ENCODE measurements around the gene PKP3.

Gene PKP3

DNA sequence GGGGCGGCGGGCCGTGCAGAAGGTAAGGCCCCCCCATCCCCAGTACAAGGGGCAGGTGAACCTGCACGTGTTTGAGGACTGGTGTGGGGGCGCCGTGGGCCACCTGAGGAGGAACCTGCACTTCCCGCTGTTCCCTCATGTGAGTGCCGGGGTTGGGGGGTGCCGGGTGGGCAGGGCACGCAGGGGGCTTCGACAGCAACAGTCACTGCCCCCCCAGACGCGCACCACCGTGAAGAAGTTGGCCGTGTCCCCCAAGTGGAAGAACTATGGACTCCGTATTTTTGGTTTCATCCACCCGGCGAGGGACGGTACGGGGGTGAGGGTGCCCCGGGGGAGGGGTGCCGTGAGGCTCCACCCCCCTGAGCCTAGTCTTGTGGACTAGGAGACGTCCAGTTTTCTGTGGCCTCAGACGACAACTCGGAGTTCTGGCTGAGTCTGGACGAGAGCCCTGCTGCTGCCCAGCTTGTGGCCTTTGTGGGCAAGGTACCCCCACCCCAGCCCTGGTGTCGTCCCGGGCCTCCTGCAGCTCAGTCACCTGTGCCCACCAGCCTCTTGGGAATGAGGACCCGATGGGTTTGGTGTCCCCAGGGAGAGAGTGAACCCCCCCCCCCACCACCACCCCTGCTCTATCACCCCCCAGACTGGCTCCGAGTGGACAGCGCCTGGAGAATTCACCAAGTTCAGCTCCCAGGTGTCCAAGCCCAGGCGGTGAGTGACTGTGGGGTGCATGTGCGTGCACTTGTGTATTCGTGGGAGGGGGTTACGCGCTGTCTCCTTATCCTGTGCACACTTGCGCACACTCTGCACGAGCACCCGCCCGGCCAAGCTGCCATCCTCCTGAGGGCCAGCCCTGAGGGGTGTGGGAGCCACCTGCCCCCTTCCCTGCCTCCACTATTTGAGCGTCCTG lies 20.9 kb upstream of the PKP3 start:
- Histone ChIP-seq H3K36me3 (ENCODE audit: control insufficient read depth in 2 of 2, insufficient read depth in 2 of 2, low read length in 2 of 2) (no peaks in the 10 kb centered on the region), H3K27me3 (ENCODE audit: control insufficient read depth in 1 of 2, insufficient read depth in 2 of 2, low read length in 2 of 2) (peaks cover 14 to 15% of the 10 kb centered on the region in 2 donors), H3K9ac (ENCODE audit: low read length in 2 of 2) (no peak overlapping the region), H3K4me1 (ENCODE audit: control insufficient read depth, insufficient read depth, low read length) (peaks cover 13% of the 10 kb centered on the region), H3K9me3 (ENCODE audit: control insufficient read depth in 2 of 2, low read length in 2 of 2) (no peaks in the 10 kb centered on the region), H3K27ac (ENCODE audit: low read length) (no peak overlapping the region), H3K4me3 (ENCODE audit: low read length in 2 of 2) (no peak overlapping the region)

DNA sequence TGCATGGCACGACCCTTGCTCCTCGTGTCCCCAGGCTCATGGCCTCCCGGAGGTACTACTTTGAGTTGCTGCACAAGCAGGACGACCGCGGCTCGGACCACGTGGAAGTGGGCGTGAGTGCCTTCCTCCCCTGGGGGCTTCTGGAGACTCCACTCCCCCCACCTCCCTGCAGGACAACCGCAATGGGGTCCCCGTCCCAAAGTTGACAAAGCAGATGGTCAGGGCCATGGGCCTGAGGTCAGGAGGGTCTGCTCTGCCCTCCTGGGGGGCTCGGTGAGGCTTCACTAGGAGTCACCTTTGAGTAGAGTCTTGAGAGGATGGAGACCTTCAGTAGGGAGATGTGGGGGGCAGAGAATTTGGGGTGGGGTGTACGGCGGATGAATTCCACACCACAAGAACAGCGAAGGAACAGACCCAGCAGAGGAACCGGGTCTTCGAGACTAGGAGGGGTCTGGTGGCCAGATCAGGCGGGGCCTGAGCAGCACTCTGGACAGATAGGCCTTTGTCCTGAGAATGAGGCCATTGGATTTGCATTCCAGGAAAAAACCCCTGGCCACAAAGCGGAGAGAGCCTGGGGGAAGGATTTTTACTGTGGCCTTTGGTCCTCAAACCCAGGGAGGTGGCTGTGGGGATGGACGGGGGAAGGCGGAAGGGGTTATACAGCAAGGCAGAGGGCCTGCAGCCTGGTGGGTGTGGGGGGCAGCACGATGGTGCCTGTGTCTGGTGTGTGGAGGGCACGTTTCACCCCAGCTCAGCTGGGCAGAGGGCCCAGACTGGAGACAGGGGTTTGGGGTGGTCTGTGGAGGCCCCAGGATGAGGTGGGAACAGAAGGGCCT lies 20.1 kb upstream of the PKP3 start:
- Histone ChIP-seq H3K9me3 (ENCODE audit: control insufficient read depth in 2 of 2, low read length in 2 of 2) (no peaks in the 10 kb centered on the region), H3K27ac (ENCODE audit: low read length) (no peak overlapping the region), H3K4me1 (ENCODE audit: control insufficient read depth, insufficient read depth, low read length) (peaks cover 7% of the 10 kb centered on the region), H3K4me3 (ENCODE audit: low read length in 2 of 2) (no peak overlapping the region), H3K36me3 (ENCODE audit: control insufficient read depth in 2 of 2, insufficient read depth in 2 of 2, low read length in 2 of 2) (no peaks in the 10 kb centered on the region), H3K9ac (ENCODE audit: low read length in 2 of 2) (no peak overlapping the region), H3K27me3 (ENCODE audit: control insufficient read depth in 1 of 2, insufficient read depth in 2 of 2, low read length in 2 of 2) (peaks cover 7 to 8% of the 10 kb centered on the region in 2 donors)

DNA sequence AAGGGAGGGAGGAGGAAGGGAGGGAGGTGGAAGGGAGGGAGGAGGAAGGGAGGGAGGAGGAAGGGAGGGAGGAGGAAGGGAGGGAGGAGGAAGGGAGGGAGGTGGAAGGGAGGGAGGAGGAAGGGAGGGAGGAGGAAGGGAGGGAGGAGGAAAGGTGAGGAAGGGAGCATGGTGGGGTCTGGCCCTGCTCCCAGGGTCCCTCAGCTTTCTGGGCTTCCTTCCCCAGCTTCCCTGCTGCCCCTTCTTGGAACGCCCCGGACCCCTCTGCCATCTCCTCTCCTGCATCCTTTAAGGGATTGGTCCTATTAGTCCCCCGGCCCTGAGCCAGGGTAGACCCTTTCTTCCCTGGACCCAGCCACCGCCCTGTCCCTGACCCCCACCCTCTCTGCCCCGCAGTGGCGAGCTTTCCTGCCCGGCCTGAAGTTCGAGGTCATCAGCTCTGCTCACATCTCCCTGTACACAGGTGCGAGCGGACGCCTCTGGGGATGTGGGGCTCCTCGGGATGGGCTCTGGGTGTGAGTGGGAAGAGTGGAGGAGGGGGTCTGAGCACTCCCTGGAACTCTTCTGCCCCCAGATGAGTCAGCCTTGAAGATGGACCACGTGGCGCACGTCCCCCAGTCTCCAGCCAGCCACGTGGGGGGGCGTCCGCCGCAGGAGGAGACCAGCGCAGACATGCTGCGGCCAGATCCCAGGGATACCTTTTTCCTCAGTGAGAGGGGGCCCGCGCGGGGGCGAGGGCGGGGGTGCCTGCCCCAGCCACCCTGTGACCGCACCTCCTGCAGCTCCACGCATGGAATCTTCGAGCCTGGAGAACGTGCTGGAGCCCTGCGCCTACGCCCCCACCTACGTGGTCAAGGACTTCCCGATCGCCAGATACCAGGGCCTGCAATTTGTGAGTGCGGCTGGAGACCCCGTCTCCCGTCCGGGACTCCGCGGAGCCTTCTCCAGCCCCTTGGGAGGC lies 18.7 kb upstream of the PKP3 start:
- H3K27me3 ChIP-seq (ENCODE audit: control insufficient read depth in 1 of 2, insufficient read depth in 2 of 2, low read length in 2 of 2) = peaks cover 4% of the 10 kb centered on the region in 2 donors

DNA sequence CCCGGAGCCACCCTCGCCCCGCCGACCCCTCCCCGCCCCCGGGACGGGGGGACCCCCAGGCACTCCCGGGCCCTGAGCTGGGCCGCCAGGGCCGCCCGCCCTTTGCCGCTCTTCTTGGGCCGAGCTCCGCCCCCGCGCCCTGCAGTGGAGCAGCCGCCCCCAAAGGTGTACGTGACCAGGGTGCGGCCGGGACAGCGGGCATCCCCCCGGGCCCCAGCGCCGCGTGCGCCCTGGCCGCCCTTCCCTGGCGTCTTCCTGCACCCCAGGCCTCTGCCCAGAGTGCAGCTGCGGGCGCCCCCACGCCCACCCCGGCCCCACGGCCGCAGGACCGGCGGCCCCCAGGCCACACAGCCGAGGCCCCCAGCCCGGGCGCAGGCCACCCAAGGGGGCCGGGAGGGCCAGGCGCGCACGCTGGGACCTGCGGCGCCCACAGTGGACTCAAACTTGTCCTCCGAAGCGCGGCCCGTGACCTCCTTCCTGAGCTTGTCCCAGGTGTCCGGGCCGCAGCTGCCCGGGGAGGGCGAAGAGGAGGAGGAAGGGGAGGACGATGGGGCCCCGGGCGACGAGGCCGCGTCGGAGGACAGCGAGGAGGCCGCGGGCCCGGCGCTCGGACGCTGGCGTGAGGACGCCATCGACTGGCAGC lies 17.4 kb upstream of the PKP3 start:
- no peak overlapping the region for H3K9ac ChIP-seq (ENCODE audit: low read length in 2 of 2)
- H3K4me3 ChIP-seq (ENCODE audit: low read length in 2 of 2) = no peak overlapping the region
- no peak overlapping the region for H3K27ac ChIP-seq (ENCODE audit: low read length)
- H3K36me3 ChIP-seq (ENCODE audit: control insufficient read depth in 2 of 2, insufficient read depth in 2 of 2, low read length in 2 of 2) = no peaks in the 10 kb centered on the region
- H3K4me1 ChIP-seq (ENCODE audit: control insufficient read depth, insufficient read depth, low read length) = peaks cover 3% of the 10 kb centered on the region
- peaks cover 0 to 2% of the 10 kb centered on the region in 2 donors for H3K27me3 ChIP-seq (ENCODE audit: control insufficient read depth in 1 of 2, insufficient read depth in 2 of 2, low read length in 2 of 2)
- H3K9me3 ChIP-seq (ENCODE audit: control insufficient read depth in 2 of 2, low read length in 2 of 2) = no peaks in the 10 kb centered on the region

More for the DNA sequence above, 18.7 kb upstream of the PKP3 start:
- Histone ChIP-seq H3K27ac (ENCODE audit: low read length) (no peak overlapping the region), H3K9me3 (ENCODE audit: control insufficient read depth in 2 of 2, low read length in 2 of 2) (no peaks in the 10 kb centered on the region), H3K4me3 (ENCODE audit: low read length in 2 of 2) (no peak overlapping the region), H3K4me1 (ENCODE audit: control insufficient read depth, insufficient read depth, low read length) (peaks cover 3% of the 10 kb centered on the region), H3K9ac (ENCODE audit: low read length in 2 of 2) (no peak overlapping the region), H3K36me3 (ENCODE audit: control insufficient read depth in 2 of 2, insufficient read depth in 2 of 2, low read length in 2 of 2) (no peaks in the 10 kb centered on the region)

DNA sequence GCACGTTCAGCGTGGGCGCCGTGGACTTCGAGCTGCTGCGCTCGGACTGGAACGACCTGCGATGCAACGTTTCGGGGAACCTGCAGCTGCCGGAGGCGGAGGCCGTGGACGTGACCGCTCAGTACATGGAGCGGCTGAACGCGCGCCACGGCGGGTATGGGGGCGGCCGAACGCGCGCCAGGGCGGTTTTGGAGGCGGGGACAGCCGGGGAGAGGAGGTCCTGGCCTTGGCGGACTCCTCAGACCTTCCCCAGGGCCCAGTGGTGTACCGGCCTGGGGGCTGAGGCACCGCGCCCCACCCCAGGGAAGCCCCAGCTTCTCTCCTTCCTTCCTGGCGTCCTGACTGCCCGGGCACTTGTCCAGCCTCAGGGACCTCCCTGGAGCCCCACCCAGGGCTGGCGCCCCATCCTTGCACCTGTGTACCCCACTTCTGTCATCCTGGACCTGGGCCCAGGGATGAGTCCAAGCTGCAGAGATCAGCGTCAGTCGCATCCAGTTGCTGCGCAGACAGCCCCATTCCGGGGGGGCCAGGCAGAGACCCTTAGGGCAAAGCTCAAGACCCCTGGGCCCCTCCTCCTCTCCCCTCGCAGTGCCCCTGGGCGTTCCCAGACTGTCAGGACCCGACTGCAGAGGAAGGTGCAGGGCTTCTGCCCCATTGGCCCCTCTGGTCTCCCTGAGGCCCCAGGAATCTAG lies 16.7 kb upstream of the PKP3 start:
- Histone ChIP-seq H3K4me1 (ENCODE audit: control insufficient read depth, insufficient read depth, low read length) (peaks cover 3% of the 10 kb centered on the region), H3K4me3 (ENCODE audit: low read length in 2 of 2) (no peak overlapping the region), H3K27me3 (ENCODE audit: control insufficient read depth in 1 of 2, insufficient read depth in 2 of 2, low read length in 2 of 2) (peaks cover 0 to 2% of the 10 kb centered on the region in 2 donors), H3K9ac (ENCODE audit: low read length in 2 of 2) (no peak overlapping the region), H3K27ac (ENCODE audit: low read length) (no peak overlapping the region), H3K9me3 (ENCODE audit: control insufficient read depth in 2 of 2, low read length in 2 of 2) (no peaks in the 10 kb centered on the region), H3K36me3 (ENCODE audit: control insufficient read depth in 2 of 2, insufficient read depth in 2 of 2, low read length in 2 of 2) (no peaks in the 10 kb centered on the region)

DNA sequence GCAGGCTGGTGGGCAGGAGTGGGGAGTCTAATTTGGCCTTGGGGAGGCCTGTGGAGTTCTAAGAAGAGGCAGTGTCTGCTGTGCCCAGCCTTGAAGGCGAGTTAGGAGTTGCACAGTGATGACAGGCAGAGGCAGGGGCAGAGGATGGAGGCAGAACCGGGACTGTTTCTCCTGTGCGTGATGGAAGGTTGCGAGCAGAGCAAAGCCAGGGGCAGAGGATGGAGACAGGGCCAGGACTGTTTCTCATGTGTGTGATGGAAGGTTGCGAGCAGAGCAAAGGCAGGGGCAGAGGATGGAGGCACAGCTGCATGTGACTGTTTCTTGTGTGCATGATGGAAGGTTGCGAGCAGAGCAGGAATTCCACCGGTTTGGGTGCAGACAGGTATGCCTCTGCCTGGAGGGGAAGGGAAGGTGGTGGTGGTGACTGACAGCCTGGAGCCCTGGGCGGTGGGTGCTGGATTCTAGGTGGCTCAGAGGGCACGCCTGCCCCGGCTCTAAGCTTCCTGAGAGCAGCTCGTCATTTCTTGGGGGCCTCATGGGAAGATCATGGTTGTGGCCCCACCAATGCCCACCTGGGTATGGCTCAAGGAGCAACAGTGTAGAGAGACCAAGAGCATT lies 16.0 kb upstream of the PKP3 start:
- Histone ChIP-seq H3K4me3 (ENCODE audit: low read length in 2 of 2) (no peak overlapping the region), H3K9ac (ENCODE audit: low read length in 2 of 2) (no peak overlapping the region), H3K4me1 (ENCODE audit: control insufficient read depth, insufficient read depth, low read length) (peaks cover 3% of the 10 kb centered on the region)

DNA sequence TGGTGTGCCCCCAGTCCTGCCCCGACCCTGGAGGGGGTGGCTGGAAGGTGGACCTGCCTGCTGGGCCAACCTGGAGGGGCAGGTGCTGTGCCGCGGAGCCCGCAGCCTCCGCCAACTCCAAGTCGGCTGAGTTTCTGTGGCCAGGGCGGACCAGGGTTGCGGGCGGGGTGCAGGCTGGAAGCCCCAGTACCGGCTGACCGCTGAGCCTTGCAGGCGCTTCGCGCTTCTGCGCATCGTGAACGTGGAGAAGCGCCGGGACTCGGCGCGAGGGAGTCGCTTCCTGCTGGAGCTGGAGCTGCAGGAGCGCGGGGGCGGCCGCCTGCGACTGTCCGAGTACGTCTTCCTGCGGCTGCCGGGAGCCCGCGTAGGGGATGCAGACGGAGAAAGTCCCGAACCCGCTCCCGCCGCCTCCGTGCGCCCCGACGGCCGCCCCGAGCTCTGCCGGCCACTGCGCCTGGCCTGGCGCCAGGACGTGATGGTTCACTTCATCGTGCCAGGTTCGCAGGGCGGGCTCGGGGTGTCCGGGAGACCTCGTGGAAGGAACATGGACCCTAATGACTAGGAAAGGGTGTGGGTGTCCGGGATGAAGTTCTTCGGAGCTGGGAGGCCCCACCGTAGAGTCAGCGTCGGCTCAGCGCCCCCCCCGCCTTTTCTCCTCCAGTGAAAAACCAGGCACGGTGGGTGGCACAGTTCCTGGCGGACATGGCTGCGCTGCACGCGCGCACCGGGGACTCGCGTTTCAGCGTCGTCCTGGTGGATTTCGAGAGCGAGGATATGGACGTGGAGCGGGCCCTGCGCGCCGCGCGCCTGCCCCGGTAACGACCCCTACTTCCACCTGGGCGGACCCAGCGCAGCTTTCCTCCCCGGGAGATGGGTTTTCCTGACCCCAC lies 14.6 kb upstream of the PKP3 start:
- no peak overlapping the region for H3K9ac ChIP-seq (ENCODE audit: low read length in 2 of 2)
- H3K4me3 ChIP-seq (ENCODE audit: low read length in 2 of 2) = no peak overlapping the region
- peaks cover 0 to 2% of the 10 kb centered on the region in 2 donors for H3K27me3 ChIP-seq (ENCODE audit: control insufficient read depth in 1 of 2, insufficient read depth in 2 of 2, low read length in 2 of 2)
- no peaks in the 10 kb centered on the region for H3K4me1 ChIP-seq (ENCODE audit: control insufficient read depth, insufficient read depth, low read length)
- no peak overlapping the region for H3K27ac ChIP-seq (ENCODE audit: low read length)
- no peaks in the 10 kb centered on the region for H3K36me3 ChIP-seq (ENCODE audit: control insufficient read depth in 2 of 2, insufficient read depth in 2 of 2, low read length in 2 of 2)
- H3K9me3 ChIP-seq (ENCODE audit: control insufficient read depth in 2 of 2, low read length in 2 of 2) = no peaks in the 10 kb centered on the region

More for the DNA sequence above, 16.0 kb upstream of the PKP3 start:
- Histone ChIP-seq H3K27ac (ENCODE audit: low read length) (no peak overlapping the region), H3K36me3 (ENCODE audit: control insufficient read depth in 2 of 2, insufficient read depth in 2 of 2, low read length in 2 of 2) (no peaks in the 10 kb centered on the region), H3K27me3 (ENCODE audit: control insufficient read depth in 1 of 2, insufficient read depth in 2 of 2, low read length in 2 of 2) (peaks cover 0 to 2% of the 10 kb centered on the region in 2 donors), H3K9me3 (ENCODE audit: control insufficient read depth in 2 of 2, low read length in 2 of 2) (no peaks in the 10 kb centered on the region)

DNA sequence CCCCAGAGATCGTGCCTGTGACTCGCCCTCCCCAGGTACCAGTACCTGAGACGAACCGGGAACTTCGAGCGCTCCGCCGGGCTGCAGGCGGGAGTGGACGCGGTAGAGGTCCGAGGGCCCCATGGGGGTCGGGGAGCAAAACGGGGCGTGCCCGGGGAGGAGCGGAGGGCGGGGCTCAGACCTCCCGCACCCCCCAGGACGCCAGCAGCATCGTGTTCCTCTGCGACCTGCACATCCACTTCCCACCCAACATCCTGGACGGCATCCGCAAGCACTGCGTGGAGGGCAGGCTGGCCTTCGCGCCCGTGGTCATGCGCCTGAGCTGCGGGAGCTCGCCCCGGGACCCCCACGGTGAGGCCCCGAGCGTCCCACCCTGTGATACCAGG lies 13.9 kb upstream of the PKP3 start:
- Histone ChIP-seq H3K36me3 (ENCODE audit: control insufficient read depth in 2 of 2, insufficient read depth in 2 of 2, low read length in 2 of 2) (no peaks in the 10 kb centered on the region), H3K4me1 (ENCODE audit: control insufficient read depth, insufficient read depth, low read length) (no peaks in the 10 kb centered on the region), H3K27me3 (ENCODE audit: control insufficient read depth in 1 of 2, insufficient read depth in 2 of 2, low read length in 2 of 2) (peaks cover 0 to 2% of the 10 kb centered on the region in 2 donors), H3K27ac (ENCODE audit: low read length) (no peak overlapping the region), H3K9me3 (ENCODE audit: control insufficient read depth in 2 of 2, low read length in 2 of 2) (no peaks in the 10 kb centered on the region), H3K9ac (ENCODE audit: low read length in 2 of 2) (no peak overlapping the region), H3K4me3 (ENCODE audit: low read length in 2 of 2) (no peak overlapping the region)

Measured in stomach smooth muscle (tissue), 2 donors.